SKM-1 treated with dmso at 0.1 percent for 144 hours (cell line): ENCODE data around the gene PFN4.

Experiments used
- DNase-seq: peaks from one replicate; lab custom pipeline; 2025; ENCODE audit not compliant: unreplicated experiment; lab: John Stamatoyannopoulos, UW

The PFN4 gene

GRCh38 chr2:24080701-24081100, 42.4 kb downstream of the PFN4 start:
- DNase-seq = no peak

- no peak for DNase-seq
Observed at GRCh38 chr2:24077879-24078278, 45.3 kb downstream of the PFN4 start.

GRCh38 chr2:24077535-24077877, 45.6 kb downstream of the PFN4 start:
- DNase-seq = no peak

GRCh38 chr2:24076849-24077534, 46.1 kb downstream of the PFN4 start:
- DNase-seq = peak; percentile 63

GRCh38 chr2:24075915-24076848, 47.0 kb downstream of the PFN4 start, which contains the start of gene SF3B6:
SF3B6 (minus strand) TSS chr2:24076326; CDS start chr2:24076229, 97 bp downstream.
- DNase-seq = peak; percentile 98

GRCh38 chr2:24075259-24075658, 47.9 kb downstream of the PFN4 start:
- no peak for DNase-seq

- DNase-seq = no peak
Observed at GRCh38 chr2:24073816-24074215, 49.3 kb downstream of the PFN4 start.

- no peak for DNase-seq
Observed at GRCh38 chr2:24072259-24072658, 50.9 kb downstream of the PFN4 start.

GRCh38 chr2:24065341-24065740, 57.8 kb downstream of the PFN4 start:
- DNase-seq = no peak
